GM23338 (cell line): ENCODE data around the gene SLC26A11. TPM values are rescaled to one million over a fixed set of nuclear protein-coding genes. Genes with fewer than 3 reads are reported as not detected.
"Not testable (repeated sequence)": the region's sequence is repeated elsewhere in the genome, so short reads cannot be mapped to it uniquely, and the experiment has no call there.

Experiments used
- ATAC-seq: fragments of 200-7000 bp; cut with Tn5 transposase; 3 replicates; pipeline ENCODE4 v1.9.1; 2020
- DNase-seq: peaks from one replicate; pipeline ENCODE4 v3.0.0-alpha.2; 2015; ENCODE audit warnings: low spot score
- H2AFZ ChIP-seq: fragments of 200-600 bp; sonication (generic); 2 replicates; pipeline ENCODE4 v1.8.0; 2016; ENCODE audit warnings: antibody characterized with exemption, mild to moderate bottlenecking, moderate library complexity
- H3F3A ChIP-seq: fragments of 200-600 bp; sonication (generic); replicated peaks from 2 replicates; pipeline ENCODE4 v1.8.0; 2017; ENCODE audit warnings: antibody characterized with exemption, mixed run types, low read depth
- H3K27ac ChIP-seq: fragments of 200-600 bp; sonication (generic); 2 replicates; pipeline ENCODE4 v1.6.1; 2016; ENCODE audit warnings: low read depth
- H3K27me3 ChIP-seq: fragments of 200-600 bp; sonication (generic); 2 replicates; pipeline ENCODE4 v1.8.0; 2016; ENCODE audit warnings: mild to moderate bottlenecking, mixed run types, moderate library complexity; ENCODE audit not compliant: insufficient read depth
- H3K36me3 ChIP-seq: fragments of 200-600 bp; sonication (generic); 2 replicates; pipeline ENCODE4 v1.8.0; 2016; ENCODE audit warnings: mild to moderate bottlenecking; ENCODE audit not compliant: insufficient read depth
- H3K4me1 ChIP-seq: fragments of 200-600 bp; sonication (generic); 2 replicates; pipeline ENCODE4 v1.8.0; 2016; ENCODE audit warnings: mild to moderate bottlenecking, moderate library complexity; ENCODE audit not compliant: insufficient read depth
- H3K4me2 ChIP-seq: fragments of 200-600 bp; sonication (generic); 2 replicates; pipeline ENCODE4 v1.7.1; 2017; ENCODE audit warnings: mixed run types
- H3K4me3 ChIP-seq: fragments of 200-600 bp; sonication (generic); 2 replicates; pipeline ENCODE4 v1.6.1; 2016; ENCODE audit warnings: mixed run types
- H3K79me2 ChIP-seq: fragments of 200-600 bp; sonication (generic); replicated peaks from 2 replicates; pipeline ENCODE4 v1.8.0; 2017; ENCODE audit warnings: mild to moderate bottlenecking; ENCODE audit not compliant: insufficient read depth
- H3K9me2 ChIP-seq: fragments of 200-600 bp; sonication (generic); 2 replicates; pipeline ENCODE4 v1.8.0; 2017; ENCODE audit not compliant: insufficient read depth
- H4K20me1 ChIP-seq: fragments of 200-600 bp; sonication (generic); replicated peaks from 2 replicates; pipeline ENCODE4 v1.8.0; 2017; ENCODE audit warnings: mild to moderate bottlenecking; ENCODE audit not compliant: insufficient read depth
- H3K27ac Mint-ChIP-seq: 2 replicates; pipeline ENCODE4 v1.8.0; 2020; ENCODE audit warnings: inconsistent platforms, mild to moderate bottlenecking, moderate library complexity, mixed read lengths
- H3K27me3 Mint-ChIP-seq: 3 replicates; pipeline ENCODE4 v1.8.0; 2022; ENCODE audit warnings: low read depth, mild to moderate bottlenecking, moderate library complexity, mixed read lengths, inconsistent platforms; ENCODE audit not compliant: insufficient read depth, poor library complexity
- H3K36me3 Mint-ChIP-seq: 3 replicates; pipeline ENCODE4 v1.8.0; 2021; ENCODE audit warnings: low read depth, mild to moderate bottlenecking, inconsistent platforms, moderate library complexity, mixed read lengths
- H3K4me1 Mint-ChIP-seq: 3 replicates; pipeline ENCODE4 v1.8.0; 2020; ENCODE audit warnings: mild to moderate bottlenecking, inconsistent platforms, mixed read lengths
- H3K4me3 Mint-ChIP-seq: 3 replicates; pipeline ENCODE4 v1.8.0; 2021; ENCODE audit warnings: moderate library complexity, mild to moderate bottlenecking, inconsistent platforms, mixed read lengths
- H3K9me3 Mint-ChIP-seq: 3 replicates; pipeline ENCODE4 v1.8.0; 2020; ENCODE audit warnings: moderate library complexity, mild to moderate bottlenecking, inconsistent platforms, mixed read lengths
- JUNB ChIP-seq: IDR thresholded peaks from one replicate; pipeline ENCODE4 v1.6.1; 2016; ENCODE audit warnings: antibody characterized with exemption; ENCODE audit not compliant: unreplicated experiment
- NANOG ChIP-seq: IDR thresholded peaks from 2 replicates; pipeline ENCODE4 v1.6.1; 2016; ENCODE audit warnings: antibody characterized with exemption, borderline replicate concordance
- POLR2AphosphoS5 ChIP-seq: IDR thresholded peaks from 2 replicates; pipeline ENCODE4 v1.6.1; 2016; ENCODE audit warnings: antibody characterized with exemption, low read depth
- STAT1 ChIP-seq: IDR thresholded peaks from one replicate; pipeline ENCODE4 v1.6.1; 2016; ENCODE audit warnings: antibody characterized with exemption; ENCODE audit not compliant: unreplicated experiment
- ZNF114 ChIP-seq: fragments of 250-450 bp; sonication (Bioruptor Pico); IDR thresholded peaks from 2 replicates; pipeline ENCODE4 v1.5.0; 2020; ENCODE audit warnings: mild to moderate bottlenecking, moderate library complexity
- ZNF331 ChIP-seq: fragments of 250-450 bp; sonication (Bioruptor Pico); IDR thresholded peaks from 2 replicates; pipeline ENCODE4 v1.5.0; 2020; ENCODE audit warnings: low read depth, mild to moderate bottlenecking, moderate library complexity
- polyA plus RNA-seq: library from polyadenylated mRNA; unstranded; fragments of >200 nt; fragmentation: Nextera tagmentation; extraction: Ambion mirVana; gene quantifications from 2 replicates; pipeline ENCODE4 v1.2.1, GENCODE V29; 2016
- total RNA-seq: library from RNA; depleted of rRNA; stranded (reverse); fragments of >200 nt; shearing (Covaris generic); gene quantifications from 2 replicates; pipeline ENCODE4 v1.2.3, GENCODE V29; 2014
- TF ChIP-seq, protein P1 (sequence below): fragments of 250-450 bp; sonication (Bioruptor Pico); IDR thresholded peaks from 2 replicates; pipeline ENCODE4 v1.5.0; 2020; ENCODE audit warnings: mild to moderate bottlenecking, moderate library complexity
- TF ChIP-seq, protein P2 (sequence below): IDR thresholded peaks from one replicate; pipeline ENCODE4 v1.6.1; 2018; ENCODE audit warnings: antibody characterized with exemption; ENCODE audit not compliant: unreplicated experiment
- TF ChIP-seq, protein P3 (sequence below): IDR thresholded peaks from 2 replicates; pipeline ENCODE4 v1.6.1; 2016; ENCODE audit warnings: antibody characterized with exemption

Gene SLC26A11
- total and polyA plus RNA-seq, 2 experiments from 2014 or later, result 10.9 to 23.0 TPM

DNA sequence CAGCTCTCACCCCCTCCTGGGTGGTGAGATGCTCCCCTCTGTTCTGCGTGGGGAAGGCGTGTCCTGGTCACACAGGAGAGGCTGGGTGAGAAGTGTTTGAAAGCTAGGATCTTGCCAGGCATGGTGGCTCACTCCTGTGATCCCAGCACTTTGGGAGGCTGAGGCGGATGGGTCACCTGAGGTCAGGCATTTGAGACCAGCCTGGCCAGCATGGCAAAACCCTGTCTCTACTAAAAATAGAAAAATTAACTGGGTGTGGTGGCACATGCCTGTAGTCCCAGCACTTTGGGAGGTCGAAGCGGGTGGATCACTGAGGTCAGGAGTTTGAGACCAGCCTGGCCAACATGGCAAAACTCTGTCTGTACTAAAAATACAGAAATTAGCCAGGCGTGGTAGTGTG lies 24.2 kb downstream of the SLC26A11 start:
- not testable (repeated sequence) for H3K4me3 ChIP-seq, H3K27ac Mint-ChIP-seq, ATAC-seq, H3K36me3 ChIP-seq, H3F3A ChIP-seq, H3K9me3 Mint-ChIP-seq, H4K20me1 ChIP-seq, H3K9me2 ChIP-seq, H3K4me2 ChIP-seq, H3K4me1 Mint-ChIP-seq, H2AFZ ChIP-seq, H3K27me3 ChIP-seq, H3K4me1 ChIP-seq, DNase-seq, H3K4me3 Mint-ChIP-seq, H3K27ac ChIP-seq, H3K79me2 ChIP-seq, H3K27me3 Mint-ChIP-seq
- peaks cover 26% of the 10 kb centered on the region; the same call in 2 of the 3 replicates for H3K36me3 Mint-ChIP-seq

DNA sequence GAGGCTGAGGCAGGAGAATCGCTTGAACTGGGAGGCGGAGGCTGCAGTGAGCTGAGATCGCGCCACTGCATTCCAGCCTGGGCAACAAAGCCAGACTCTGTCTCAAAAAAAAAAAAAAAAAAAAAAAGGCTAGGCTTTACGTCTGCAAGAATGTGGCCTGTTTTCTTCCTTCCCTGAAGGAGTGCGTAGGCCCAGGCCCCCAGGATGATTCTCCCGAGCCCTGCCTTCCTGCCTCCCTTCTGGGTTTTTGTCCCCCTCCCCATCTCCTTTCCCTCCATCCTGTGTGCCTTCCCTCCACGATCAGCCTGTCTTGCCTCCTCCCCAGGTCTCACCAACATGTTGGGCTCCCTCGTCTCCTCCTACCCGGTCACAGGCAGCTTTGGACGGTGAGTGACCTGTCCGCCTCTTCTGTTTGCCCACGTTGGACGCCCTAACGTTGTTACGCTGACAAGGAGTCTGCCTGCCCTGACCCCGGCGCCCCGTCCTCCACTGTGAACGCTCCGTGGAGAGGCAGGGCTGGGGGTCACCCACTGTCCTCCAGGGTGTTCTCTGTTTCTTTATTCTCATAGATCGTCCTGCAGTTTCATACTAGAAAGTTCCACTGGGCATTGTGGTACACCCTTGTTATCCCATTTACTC lies 24.8 kb downstream of the SLC26A11 start:
- Histone ChIP-seq H3K36me3 (no peaks in the 10 kb centered on the region; the same call in 1 of the 2 replicates), H3K79me2 (no peaks in the 10 kb centered on the region), H3F3A (no peaks in the 10 kb centered on the region), H3K9me2 (no peaks in the 10 kb centered on the region), H3K27ac (no peak overlapping the region), H3K27me3 (no peaks in the 10 kb centered on the region), H2AFZ (no peak overlapping the region), H3K4me1 (no peaks in the 10 kb centered on the region), H3K4me2 (no peak overlapping the region), H4K20me1 (peaks cover 3% of the 10 kb centered on the region; the same call in 1 of the 2 replicates), H3K4me3 (no peak overlapping the region)
- peaks cover 21% of the 10 kb centered on the region; the same call in 2 of the 3 replicates for H3K36me3 Mint-ChIP-seq
- no peak overlapping the region for H3K27ac Mint-ChIP-seq
- no peaks in the 10 kb centered on the region; the same call in 2 of the 3 replicates for H3K4me1 Mint-ChIP-seq
- ATAC-seq (no peak), DNase-seq (no peak)
- peaks cover 9% of the 10 kb centered on the region for H3K27me3 Mint-ChIP-seq
- no peak overlapping the region for H3K4me3 Mint-ChIP-seq
- H3K9me3 Mint-ChIP-seq, result no peaks in the 10 kb centered on the region
- no peak for TF ChIP-seq POLR2AphosphoS5
- no peak for TF ChIP-seq JUNB
- TF ChIP-seq, protein P1, sequence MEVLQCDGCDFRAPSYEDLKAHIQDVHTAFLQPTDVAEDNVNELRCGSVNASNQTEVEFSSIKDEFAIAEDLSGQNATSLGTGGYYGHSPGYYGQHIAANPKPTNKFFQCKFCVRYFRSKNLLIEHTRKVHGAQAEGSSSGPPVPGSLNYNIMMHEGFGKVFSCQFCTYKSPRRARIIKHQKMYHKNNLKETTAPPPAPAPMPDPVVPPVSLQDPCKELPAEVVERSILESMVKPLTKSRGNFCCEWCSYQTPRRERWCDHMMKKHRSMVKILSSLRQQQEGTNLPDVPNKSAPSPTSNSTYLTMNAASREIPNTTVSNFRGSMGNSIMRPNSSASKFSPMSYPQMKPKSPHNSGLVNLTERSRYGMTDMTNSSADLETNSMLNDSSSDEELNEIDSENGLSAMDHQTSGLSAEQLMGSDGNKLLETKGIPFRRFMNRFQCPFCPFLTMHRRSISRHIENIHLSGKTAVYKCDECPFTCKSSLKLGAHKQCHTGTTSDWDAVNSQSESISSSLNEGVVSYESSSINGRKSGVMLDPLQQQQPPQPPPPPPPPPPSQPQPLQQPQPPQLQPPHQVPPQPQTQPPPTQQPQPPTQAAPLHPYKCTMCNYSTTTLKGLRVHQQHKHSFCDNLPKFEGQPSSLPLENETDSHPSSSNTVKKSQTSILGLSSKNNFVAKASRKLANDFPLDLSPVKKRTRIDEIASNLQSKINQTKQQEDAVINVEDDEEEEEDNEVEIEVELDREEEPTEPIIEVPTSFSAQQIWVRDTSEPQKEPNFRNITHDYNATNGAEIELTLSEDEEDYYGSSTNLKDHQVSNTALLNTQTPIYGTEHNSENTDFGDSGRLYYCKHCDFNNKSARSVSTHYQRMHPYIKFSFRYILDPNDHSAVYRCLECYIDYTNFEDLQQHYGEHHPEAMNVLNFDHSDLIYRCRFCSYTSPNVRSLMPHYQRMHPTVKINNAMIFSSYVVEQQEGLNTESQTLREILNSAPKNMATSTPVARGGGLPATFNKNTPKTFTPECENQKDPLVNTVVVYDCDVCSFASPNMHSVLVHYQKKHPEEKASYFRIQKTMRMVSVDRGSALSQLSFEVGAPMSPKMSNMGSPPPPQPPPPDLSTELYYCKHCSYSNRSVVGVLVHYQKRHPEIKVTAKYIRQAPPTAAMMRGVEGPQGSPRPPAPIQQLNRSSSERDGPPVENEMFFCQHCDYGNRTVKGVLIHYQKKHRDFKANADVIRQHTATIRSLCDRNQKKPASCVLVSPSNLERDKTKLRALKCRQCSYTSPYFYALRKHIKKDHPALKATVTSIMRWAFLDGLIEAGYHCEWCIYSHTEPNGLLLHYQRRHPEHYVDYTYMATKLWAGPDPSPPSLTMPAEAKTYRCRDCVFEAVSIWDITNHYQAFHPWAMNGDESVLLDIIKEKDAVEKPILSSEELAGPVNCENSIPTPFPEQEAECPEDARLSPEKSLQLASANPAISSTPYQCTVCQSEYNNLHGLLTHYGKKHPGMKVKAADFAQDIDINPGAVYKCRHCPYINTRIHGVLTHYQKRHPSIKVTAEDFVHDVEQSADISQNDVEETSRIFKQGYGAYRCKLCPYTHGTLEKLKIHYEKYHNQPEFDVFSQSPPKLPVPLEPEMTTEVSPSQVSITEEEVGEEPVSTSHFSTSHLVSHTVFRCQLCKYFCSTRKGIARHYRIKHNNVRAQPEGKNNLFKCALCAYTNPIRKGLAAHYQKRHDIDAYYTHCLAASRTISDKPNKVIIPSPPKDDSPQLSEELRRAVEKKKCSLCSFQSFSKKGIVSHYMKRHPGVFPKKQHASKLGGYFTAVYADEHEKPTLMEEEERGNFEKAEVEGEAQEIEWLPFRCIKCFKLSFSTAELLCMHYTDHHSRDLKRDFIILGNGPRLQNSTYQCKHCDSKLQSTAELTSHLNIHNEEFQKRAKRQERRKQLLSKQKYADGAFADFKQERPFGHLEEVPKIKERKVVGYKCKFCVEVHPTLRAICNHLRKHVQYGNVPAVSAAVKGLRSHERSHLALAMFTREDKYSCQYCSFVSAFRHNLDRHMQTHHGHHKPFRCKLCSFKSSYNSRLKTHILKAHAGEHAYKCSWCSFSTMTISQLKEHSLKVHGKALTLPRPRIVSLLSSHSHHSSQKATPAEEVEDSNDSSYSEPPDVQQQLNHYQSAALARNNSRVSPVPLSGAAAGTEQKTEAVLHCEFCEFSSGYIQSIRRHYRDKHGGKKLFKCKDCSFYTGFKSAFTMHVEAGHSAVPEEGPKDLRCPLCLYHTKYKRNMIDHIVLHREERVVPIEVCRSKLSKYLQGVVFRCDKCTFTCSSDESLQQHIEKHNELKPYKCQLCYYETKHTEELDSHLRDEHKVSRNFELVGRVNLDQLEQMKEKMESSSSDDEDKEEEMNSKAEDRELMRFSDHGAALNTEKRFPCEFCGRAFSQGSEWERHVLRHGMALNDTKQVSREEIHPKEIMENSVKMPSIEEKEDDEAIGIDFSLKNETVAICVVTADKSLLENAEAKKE, result no peak
- TF ChIP-seq, protein P2, sequence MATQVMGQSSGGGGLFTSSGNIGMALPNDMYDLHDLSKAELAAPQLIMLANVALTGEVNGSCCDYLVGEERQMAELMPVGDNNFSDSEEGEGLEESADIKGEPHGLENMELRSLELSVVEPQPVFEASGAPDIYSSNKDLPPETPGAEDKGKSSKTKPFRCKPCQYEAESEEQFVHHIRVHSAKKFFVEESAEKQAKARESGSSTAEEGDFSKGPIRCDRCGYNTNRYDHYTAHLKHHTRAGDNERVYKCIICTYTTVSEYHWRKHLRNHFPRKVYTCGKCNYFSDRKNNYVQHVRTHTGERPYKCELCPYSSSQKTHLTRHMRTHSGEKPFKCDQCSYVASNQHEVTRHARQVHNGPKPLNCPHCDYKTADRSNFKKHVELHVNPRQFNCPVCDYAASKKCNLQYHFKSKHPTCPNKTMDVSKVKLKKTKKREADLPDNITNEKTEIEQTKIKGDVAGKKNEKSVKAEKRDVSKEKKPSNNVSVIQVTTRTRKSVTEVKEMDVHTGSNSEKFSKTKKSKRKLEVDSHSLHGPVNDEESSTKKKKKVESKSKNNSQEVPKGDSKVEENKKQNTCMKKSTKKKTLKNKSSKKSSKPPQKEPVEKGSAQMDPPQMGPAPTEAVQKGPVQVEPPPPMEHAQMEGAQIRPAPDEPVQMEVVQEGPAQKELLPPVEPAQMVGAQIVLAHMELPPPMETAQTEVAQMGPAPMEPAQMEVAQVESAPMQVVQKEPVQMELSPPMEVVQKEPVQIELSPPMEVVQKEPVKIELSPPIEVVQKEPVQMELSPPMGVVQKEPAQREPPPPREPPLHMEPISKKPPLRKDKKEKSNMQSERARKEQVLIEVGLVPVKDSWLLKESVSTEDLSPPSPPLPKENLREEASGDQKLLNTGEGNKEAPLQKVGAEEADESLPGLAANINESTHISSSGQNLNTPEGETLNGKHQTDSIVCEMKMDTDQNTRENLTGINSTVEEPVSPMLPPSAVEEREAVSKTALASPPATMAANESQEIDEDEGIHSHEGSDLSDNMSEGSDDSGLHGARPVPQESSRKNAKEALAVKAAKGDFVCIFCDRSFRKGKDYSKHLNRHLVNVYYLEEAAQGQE, result no peak
- TF ChIP-seq NANOG, result no peak
- TF ChIP-seq ZNF331 (CRISPR knock-in tag), result no peak
- TF ChIP-seq, protein P3, sequence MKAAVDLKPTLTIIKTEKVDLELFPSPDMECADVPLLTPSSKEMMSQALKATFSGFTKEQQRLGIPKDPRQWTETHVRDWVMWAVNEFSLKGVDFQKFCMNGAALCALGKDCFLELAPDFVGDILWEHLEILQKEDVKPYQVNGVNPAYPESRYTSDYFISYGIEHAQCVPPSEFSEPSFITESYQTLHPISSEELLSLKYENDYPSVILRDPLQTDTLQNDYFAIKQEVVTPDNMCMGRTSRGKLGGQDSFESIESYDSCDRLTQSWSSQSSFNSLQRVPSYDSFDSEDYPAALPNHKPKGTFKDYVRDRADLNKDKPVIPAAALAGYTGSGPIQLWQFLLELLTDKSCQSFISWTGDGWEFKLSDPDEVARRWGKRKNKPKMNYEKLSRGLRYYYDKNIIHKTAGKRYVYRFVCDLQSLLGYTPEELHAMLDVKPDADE, result no peak
- TF ChIP-seq ZNF114 (CRISPR knock-in tag), result no peak
- TF ChIP-seq STAT1, result no peak
